ENCODE results near the gene SKOR1.

DNA sequence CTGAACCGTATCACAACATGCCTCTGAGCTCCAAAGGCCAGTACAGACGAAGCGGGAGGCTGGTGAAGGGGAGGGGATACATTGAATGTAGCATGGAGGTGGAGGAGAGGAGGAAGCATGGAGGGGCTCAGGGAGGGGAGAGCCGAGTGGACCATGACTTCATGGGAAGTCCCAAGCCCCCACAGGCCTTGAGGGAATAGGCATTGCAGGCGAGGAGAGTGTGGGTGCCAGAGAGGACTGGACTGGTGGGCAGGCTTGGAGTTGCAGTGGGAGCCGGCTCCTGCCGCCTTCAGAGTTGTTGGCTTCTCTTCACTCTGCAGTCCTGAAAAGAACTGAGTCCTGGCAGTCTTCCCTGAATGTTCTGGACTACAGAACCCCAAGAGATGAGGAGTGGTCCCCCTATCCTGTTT, 17.8 kb downstream of the SKOR1 start:
- TF ChIP-seq, protein P1, sequence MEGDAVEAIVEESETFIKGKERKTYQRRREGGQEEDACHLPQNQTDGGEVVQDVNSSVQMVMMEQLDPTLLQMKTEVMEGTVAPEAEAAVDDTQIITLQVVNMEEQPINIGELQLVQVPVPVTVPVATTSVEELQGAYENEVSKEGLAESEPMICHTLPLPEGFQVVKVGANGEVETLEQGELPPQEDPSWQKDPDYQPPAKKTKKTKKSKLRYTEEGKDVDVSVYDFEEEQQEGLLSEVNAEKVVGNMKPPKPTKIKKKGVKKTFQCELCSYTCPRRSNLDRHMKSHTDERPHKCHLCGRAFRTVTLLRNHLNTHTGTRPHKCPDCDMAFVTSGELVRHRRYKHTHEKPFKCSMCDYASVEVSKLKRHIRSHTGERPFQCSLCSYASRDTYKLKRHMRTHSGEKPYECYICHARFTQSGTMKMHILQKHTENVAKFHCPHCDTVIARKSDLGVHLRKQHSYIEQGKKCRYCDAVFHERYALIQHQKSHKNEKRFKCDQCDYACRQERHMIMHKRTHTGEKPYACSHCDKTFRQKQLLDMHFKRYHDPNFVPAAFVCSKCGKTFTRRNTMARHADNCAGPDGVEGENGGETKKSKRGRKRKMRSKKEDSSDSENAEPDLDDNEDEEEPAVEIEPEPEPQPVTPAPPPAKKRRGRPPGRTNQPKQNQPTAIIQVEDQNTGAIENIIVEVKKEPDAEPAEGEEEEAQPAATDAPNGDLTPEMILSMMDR (IDR thresholded peaks at IDR 0.05) = no peak
- TF ChIP-seq POLR2A (IDR thresholded peaks at IDR 0.05) = no peak
